Jurkat, Clone E6-1 (cell line): ENCODE measurements around the gene EGFL7.
"Not testable (repeated sequence)": the region's sequence is repeated elsewhere in the genome, so short reads cannot be mapped to it uniquely, and the experiment has no call there.

Experiments used
- DNase-seq: peaks from one replicate; pipeline ENCODE4 v3.0.0-alpha.2; 2011; ENCODE audit warnings: low read depth, low spot score
- H3K4me3 ChIP-seq: 2 replicates; pipeline ENCODE4 v1.5.1; 2011; ENCODE audit warnings: mild to moderate bottlenecking, low read length, control low read depth, moderate library complexity

EGFL7 gene

DNA sequence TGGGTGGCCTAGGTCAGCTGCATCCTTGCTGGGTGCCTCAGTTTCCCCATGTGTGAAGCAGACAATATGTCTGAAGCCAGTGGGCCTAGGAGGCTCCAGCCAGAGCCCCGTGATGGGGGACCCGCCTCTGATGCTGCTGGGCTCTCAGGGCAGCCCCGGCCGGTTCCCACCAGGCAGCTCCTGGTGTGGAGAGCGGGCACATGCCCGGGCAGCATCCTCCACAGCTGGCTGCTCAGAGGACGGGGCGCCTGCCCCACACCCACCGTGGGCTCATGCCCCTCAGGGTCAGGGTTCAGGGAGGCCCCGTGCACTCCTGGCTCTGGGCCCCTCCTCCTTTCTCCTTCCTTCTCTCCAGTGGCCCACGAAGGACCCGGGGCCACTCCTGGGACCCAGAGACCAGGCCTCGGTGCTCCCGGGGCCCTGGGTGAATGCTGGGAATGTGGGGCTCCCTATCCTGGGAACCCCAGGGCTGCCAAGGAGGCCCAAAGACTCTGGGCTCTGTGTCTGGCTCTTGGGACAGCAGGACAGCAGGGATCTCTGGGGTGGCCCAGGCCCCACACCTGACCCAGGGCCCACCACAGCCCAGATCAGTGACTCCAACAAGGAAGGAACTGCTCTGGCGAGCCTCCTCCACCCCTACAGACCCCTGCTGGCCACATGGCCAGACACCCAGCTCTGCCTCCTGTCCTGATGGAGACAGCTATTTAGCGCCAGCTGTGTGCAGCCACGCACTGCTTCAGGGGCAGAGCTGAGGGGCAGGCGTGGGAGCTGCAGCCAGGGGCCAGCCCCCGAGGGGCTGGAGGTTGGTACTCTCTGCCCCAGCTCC, 39.5 kb upstream of the EGFL7 start:
- H3K4me3 ChIP-seq: no peak overlapping the region
- no peak for DNase-seq

DNA sequence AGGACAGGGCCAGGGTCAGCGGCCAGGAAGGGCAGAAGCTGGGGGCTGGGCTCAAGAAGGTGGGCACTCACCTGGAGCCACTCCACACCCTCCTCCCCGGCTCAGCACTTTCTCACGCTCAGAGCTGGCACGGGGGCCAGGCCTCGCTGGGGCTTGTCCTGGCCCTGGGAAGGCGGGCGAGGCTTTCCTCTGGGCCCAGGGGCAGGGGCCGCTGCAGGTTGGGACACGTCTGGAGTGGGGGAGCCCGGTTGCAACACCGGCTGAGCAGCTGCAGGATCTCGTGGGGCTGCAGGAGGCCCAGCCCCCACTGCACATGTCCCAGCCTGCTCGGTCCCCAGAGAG, 38.9 kb upstream of the EGFL7 start:
- no peak overlapping the region for H3K4me3 ChIP-seq
- no peak for DNase-seq

DNA sequence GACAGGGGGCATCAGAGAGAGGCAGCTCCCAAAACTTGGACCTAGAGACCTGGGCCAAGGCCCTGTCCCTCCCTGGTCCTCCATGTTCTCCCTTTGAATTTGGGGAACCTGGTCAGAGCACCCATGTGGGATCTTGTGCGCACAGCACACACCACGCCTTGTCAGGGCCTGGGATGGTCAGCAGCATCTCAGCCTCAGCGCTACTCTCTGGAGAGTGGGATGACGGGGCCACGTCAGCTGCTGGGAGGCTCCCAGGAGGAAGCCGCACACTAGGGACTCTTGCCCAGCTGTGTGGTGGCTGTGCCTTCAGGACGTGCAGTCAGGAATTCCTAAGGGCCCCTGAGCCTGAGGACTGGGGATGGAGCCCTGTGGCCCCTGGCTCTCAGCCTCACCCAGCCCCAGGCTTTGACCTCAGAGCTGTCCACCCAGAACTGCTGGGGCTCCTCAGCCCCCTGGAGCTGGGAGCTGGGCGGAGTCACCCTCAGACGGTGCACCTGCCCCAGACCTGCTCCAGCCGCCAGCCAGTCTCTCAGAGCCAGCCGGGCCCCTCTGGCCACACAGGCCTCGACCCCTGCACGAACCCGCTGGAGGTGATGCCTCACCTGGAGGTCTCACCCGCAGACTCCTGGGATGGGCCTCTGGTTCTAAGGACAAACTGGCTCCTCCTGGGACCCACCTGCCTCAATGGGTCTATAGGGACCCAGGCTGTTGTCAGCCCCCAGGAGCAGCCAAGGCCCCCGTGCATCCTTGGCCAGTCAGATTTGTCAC, 38.3 kb upstream of the EGFL7 start:
- DNase-seq: no peak

DNA sequence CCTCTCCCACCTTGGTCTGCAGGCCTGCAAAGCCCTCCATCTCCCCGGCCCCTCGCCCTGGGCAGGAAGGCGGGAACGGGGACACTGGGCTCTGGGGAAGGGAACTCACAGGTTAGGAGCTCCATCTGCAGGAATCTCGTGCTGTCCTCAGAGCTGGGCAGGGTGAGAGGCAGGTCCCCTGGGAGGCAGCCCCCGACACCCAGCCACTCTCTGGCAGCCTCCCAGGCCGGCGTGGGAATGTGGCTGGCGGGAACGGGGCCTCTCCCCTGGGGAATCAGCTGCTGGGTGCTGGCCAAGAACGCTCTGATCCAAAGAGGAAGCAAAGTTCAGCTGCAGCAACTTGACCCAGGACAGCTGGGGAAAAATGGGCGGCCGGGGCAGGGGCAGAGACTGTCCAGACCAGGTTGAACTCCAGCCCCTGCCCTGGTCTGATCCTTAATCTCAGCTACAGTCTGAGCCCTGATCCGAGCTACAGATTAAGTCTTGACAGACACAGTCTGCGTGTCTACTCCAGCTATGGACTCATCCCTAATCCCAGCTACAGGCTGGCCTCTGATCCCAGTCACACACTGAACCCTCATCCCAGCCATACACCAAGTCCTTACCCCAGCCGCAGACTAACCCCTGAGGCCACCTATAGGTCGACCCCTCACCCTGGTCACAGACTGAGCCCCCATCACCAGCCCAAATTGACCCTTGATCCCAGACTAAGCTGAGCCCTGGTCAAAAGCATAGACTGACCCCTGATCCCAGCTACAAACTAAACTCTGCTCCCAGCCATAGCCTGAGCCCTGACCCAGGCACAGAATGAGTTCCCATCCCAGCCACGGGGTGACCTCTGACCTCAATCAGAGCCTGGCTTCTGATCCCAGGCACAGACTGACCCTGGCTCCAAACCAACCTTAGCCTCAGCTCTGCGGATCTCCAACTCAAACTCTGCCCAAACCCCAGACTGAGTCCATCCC, 37.3 kb upstream of the EGFL7 start:
- H3K4me3 ChIP-seq: no peak overlapping the region
- DNase-seq: no peak

More for the DNA sequence above, 38.3 kb upstream of the EGFL7 start:
- no peak overlapping the region for H3K4me3 ChIP-seq

DNA sequence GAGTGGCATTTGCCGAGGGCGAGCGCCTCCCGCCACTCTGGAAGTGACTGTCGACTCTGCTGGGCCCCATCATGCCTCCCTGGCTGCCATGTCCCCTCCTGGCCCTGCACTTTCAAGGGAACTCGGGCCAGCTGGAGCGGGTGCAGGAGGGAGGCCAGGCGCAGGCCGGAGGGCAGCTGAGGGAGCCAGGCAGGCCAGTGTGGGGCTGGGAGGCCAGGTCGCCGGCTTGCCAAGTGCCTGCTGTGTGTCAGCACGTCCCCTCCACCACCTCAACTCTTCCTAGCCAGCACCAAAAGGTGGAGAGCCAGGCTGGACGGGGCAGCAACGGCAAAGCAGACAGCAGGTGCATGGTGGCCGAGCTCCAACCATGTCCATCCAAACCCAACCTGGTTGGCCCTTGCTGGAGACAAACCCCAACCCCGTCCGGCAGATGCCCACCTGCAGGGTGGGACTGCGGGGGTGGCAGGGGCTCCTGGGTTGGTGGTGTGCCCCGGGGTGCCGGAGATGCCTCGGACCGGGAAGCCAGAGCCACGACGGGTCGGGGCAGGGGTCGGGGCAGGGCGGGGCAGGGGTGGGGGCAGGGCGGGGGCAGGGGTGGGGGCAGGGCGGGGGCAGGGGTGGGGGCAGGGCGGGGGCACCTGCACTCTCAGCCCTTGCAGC, 36.5 kb upstream of the EGFL7 start:
- no peak for DNase-seq
- H3K4me3 ChIP-seq: no peak overlapping the region

DNA sequence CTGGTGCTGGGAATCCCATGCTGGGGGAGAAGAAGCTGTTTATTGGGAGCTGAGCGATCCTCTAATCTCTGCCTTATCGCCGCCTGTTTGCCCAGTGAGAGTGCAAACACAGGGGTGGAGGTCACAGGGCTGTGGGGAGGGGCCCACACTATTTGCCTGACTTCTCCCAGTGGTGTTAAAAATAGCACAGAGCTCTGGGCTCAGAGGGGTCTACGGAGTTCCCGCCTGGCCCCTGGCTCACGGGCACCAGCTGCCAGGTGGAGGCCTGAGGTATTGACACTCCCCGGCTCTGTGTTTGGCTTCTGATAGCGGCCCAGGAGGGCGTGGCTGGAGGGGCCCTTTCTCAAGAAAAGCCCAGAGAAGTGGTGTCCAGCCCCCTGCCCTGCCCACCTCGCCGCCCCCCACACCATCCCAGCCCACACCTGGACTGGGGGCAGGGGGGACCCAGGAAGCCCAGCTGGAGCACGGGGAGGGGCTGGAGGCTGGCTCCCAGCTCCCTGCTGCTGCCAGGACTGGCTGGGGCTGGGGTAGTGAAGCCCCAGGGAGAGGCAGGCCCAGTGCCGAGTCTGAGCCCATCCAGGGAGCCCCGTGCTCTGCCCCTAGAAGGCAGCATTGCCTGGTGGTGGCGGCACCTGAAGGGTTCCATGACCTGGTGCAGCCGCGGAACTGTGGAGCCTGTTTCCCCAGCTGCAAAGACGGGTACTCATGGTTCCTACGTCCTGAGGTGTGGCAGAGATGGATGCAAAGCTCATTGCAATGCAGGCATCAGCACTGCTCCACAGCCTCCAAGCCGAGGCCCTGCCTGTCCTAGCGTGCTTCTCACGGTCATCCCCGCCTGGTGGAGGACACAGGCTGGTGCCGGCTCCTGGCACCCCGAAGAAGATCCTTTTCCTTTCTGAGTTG, 35.7 kb upstream of the EGFL7 start:
- no peak for DNase-seq
- H3K4me3 ChIP-seq: no peak overlapping the region

DNA sequence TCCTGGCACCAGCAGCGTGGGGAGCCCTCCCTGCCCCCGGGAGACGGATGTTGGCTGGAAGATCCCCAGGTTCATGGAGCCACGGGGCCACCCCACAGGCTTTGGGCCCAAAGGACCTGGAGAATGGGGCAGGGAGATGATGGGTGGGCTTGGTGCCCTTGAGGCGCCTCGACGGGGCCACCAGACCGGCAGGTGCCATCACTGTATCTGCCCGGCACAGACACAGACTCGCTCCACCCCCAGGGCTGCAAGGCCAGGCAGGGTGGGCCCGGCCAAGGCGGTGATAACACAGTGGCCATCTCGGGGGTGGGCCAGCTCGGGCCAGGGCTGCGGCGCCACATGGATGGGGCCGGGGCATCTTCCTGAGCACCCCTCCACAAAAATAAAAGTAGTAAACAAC, 35.0 kb upstream of the EGFL7 start:
- no peak for DNase-seq
- H3K4me3 ChIP-seq: no peak overlapping the region

DNA sequence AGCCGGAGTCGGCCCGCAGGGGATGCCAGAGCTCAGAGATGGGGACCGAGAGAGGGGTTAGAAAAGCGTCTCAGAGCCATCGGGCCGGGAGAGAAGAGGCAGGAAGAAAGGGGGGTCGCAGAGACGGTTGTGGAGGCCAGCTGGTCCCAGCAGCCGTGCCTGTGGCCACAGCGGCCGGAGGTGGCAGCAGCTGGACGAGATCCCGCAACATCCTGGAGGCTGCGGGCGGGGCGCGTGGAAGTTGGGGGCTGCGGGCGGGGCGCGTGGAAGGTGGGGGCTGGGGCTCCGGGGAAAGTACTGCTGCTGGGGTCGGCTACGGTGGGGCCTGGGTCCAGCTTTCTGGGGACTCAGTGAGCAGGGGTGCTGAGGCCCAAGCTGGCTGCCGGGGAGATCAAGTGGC, 34.4 kb upstream of the EGFL7 start:
- H3K4me3 ChIP-seq: no peak overlapping the region
- DNase-seq: no peak

DNA sequence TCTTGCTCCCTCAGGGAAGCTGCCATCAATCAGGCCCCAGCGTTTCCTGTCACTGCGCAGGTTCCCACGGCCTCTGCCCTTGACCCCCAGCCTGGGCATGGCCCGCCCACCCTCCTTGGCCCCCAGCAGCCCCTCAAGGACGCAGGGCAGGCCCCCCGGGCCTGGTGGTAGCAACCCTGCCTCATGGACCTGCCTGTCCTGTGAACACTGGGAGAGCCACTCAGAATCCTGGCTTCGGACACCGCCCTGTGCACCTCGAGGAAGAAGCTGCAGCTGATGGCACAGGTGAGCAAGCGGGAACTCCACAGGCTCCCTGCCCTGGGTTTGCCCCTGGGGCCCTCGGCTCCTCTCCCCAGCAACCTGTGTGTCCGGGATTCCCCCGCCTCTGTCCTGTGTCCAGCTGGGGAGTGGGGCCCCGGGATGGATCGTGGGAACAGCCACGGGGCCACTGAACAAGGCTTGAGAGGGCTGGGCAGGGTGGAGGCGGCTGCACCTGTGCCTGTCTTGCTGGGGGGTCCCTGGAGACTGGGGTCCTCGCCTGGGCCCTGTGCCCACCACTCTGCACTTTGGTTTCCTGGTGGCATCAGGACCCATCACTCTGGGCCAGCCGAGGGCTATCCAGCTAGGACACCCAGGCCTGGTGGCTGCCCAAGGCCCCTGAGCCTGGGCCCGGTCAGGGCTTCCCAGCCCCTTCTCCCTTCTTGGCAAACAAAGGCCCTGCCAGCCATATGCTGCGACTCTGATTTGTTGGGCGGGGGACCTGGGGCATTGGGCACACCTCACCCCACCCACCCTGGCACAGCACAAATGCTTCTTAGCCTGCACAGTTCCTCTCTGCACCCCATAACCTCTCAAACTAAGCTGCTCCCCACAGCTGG, 33.5 kb upstream of the EGFL7 start:
- no peak overlapping the region for H3K4me3 ChIP-seq
- DNase-seq: no peak

DNA sequence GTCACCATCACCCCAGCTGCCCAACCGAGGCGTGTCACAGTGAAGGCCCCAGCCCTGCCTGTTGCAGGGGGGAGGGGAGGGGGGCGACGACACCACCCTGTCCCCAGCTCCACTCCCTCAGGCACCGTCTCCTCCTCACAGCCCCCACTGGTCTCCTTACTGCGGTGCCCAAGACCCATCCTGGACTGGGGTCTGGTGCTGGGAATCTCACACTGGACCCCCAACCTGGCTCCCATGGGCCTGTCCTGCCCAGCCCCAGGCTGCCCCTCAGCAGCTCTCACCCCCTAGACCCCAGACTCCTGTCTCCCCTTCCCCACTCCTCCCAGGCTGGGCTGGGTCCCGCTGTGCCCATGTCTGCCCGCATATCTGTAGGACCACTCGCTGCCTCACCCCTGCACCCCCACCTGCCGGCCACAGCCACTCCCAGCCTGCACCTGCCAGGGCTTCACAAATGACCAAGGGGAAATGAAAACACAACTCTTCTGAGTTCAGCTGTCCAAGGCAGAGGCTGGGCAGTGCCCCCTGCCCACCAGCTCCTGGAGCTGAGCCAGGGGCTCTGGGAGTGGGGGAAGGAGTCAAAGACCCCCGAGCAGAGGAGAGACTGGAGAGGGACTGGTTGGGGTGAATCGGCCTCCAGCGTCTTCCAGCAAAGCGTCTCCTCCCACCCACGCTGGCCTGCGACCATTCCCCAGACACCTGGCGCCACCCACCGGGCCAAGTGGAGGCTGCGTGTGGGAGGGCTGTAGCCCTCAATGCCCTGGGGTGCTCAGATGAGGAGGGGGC, 32.6 kb upstream of the EGFL7 start:
- peak; percentile 45 for DNase-seq
- no peak overlapping the region for H3K4me3 ChIP-seq

DNA sequence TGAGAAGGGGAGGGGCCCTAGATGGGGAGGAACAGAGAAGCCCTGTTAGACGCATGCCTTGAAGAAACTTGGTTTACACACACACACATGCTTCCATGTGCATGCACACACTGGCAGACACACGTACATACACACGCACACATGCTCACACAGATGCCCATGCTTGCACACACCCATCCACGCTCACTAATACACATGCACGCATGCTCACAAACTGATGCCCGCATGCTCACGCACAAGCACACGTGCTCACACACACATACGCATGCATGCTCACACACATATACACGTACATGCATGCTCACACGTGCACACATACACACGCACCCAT, 32.1 kb upstream of the EGFL7 start:
- H3K4me3 ChIP-seq: no peak overlapping the region
- no peak for DNase-seq

DNA sequence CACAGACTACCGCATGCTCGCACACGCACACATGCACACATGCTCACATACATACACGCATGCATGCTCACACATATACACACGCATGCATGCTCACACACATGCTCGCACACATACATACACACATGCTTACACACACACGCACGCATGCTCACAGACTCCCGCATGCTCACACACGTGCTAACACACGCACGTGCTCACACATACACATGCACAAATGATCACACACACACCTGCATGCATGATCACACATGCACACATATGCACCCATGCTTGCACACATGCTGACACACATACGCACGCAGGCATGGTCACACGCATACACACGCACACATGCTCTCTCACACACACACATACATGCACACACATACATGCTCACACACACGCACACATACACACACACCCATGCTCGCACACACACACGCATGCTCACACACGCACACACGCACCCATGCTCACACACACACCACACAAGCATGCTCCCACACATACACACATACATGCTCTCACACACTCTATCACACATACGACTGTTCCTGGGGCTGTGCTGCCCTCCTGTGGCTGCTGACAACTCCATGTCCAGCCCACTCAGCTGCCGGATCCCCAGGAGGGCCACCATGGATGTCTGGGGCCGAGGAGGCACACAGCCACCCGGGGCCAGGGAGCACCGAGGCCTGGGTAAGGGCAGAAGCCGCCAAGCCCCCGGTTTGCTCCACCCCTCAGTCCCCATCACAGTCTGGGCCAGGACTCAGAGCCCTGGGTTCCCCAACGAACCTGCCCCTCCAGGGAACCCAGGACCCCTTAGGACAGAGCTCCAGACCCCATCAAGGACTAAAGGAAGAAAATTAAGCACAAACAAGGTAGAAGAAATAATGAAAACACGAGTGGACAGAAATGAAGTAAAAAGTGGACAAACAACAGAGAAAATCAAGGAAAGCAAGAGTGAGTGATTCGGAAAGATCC, 31.4 kb upstream of the EGFL7 start:
- H3K4me3 ChIP-seq: no peak overlapping the region
- peak; percentile 63 for DNase-seq

DNA sequence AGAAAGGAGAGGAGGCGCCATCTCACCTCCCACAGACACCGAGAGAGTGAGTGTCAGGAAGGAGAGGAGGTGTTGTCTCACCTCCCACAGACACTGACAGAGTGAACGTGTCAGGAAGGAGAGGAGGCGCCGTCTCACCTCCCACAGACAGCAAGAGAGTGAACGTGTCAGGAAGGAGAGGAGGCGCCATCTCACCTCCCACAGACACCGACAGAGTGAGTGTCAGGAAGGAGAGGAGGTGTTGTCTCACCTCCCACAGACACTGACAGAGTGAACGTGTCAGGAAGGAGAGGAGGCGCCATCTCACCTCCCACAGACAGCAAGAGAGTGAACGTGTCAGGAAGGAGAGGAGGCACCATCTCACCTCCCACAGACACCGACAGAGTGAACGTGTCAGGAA, 30.6 kb upstream of the EGFL7 start:
- not testable (repeated sequence) for H3K4me3 ChIP-seq

DNA sequence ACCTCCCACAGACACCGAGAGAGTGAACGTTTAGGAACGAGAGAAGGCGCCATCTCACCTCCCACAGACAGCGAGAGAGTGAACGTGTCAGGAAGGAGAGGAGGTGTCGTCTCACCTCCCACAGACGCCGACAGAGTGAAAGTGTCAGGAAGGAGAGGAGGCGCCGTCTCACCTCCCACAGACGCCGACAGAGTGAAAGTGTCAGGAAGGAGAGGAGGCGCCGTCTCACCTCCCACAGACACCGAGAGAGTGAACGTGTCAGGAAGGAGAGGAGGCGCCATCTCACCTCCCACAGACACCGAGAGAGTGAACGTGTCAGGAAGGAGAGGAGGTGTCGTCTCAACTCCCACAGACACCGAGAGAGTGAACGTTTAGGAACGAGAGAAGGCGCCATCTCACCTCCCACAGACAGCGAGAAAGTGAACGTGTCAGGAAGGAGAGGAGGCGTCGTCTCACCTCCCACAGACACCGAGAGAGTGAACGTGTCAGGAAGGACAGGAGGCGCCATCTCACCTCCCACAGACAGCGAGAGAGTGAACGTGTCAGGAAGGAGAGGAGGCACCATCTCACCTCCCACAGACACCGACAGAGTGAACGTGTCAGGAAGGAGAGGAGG, 30.1 kb upstream of the EGFL7 start:
- DNase-seq, H3K4me3 ChIP-seq: not testable (repeated sequence)

More for the DNA sequence above, 30.6 kb upstream of the EGFL7 start:
- DNase-seq: not testable (repeated sequence)

DNA sequence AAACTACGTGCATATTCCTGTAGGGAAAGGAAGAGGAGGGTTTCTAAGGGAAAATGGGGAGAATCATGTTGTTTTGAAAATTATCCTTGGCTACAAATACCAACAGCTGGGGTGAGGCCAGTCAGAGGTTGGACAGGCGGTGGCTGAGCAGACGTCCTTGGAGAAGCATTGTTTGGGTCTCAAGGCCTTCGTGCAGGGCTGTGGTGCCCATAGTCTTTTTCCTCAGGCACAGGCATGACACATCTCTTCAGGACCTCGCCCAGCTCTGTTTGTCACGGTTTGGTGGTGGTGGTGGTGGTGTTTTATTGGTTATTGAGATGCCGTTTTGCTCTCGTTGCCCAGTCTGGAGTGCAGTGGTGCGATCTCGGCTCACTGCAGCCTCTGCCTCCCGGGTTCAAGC, 27.8 kb upstream of the EGFL7 start:
- H3K4me3 ChIP-seq: no peak overlapping the region
- DNase-seq: no peak
